Urothelium cell line (cell line): ENCODE measurements around the gene CTNNA3.

ENCODE experiments used
- DNase-seq: peaks from one replicate; pipeline ENCODE4 v3.0.0; 2011; ENCODE audit warnings: low spot score, mixed read lengths
- FAIRE-seq: peaks from 2 replicates; lab custom pipeline; 2011; peaks lifted over from hg19 to GRCh38; lab: Jason Lieb, UNC

The CTNNA3 gene

DNA sequence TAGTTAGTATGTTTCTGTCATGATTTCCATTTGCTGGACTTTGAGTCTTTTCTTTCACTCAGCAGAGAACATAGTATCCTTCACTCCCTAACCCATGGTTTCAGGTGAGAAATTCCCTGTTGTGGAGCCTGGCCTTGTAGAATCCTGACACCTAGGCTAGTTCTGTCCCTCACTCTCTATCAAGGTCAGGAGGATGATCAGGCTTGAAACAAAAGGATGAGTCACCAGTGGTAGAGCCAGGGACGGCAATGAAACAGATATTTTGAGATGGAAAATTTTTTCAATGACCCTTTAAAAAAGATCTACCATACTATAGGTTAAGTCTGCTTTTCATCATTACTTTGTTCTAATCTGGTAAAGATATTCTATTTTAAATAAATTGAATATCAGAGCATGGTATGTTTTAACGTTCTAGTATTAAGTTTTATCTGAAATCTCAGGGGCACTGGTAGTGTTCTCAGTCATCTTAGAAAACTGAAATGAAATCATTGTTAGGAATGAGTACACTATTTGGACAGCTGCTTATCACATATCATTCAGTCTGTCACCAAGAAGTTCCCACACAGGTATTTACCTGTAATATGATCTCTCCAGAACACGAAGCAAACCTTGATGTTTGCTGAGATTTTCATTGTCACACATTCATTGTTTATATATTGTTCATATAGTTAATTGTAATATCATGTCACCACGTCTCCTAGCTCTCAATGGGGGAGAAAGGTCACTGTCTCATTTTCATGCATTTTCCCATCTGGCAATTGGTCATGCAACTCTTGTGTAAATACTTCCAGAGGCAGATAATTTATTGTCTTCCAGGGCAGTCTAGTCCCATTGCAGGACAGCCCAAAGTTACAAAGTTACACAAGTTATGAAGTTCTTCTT is 1070.0 kb downstream of the CTNNA3 start:
- DNase-seq = peak; percentile 33
- no peak for FAIRE-seq

GRCh38 chr10:66622050-66622449 is 1073.9 kb downstream of the CTNNA3 start:
- DNase-seq = no peak
- no peak for FAIRE-seq

DNA sequence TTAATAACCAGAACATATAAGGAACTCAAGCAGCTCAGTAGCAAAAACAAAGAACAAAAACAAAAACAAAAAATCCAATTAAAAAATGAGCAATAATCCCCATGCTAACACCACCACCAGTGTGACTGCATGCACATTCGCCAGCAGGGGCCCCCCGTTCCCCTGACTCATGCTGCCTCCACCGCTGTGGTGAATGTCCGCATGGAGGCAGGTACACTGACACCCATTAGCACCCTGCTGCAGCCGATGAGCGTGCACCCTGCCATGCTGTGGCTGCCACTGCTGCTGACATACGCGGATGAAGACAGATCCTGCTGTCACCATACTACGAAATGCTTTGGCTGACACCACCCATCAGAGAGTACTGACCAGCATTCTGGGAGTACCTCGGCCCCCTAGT is 1091.8 kb downstream of the CTNNA3 start:
- DNase-seq = no peak
- FAIRE-seq = no peak

- DNase-seq = no peak
- no peak for FAIRE-seq
Measured at GRCh38 chr10:66591865-66592264, 1104.1 kb downstream of the CTNNA3 start.

GRCh38 chr10:66587680-66588050 is 1108.3 kb downstream of the CTNNA3 start:
- no peak for DNase-seq
- no peak for FAIRE-seq

GRCh38 chr10:66586897-66587679 is 1108.9 kb downstream of the CTNNA3 start:
- DNase-seq (no peak), FAIRE-seq (no peak)

DNA sequence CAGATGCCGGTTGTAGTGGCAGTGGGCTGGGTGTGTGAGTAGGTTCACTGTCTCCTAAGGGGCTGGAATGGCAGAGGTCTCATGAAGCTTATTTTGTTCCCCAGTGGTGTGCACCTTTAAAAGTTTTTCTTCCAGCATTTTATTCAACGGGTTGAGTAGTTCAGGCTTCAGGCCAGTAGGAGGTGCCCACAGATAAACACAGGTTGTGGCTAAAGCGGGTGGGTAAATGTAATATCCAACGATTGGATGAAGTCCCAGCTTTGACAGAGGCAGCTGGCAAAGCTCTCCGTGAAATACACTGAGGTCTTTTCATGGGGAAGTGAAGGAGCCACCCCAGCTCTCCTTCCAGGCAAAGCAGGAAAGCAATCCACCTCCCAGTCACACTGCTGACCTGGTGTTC is 1109.9 kb downstream of the CTNNA3 start:
- DNase-seq = no peak
- no peak for FAIRE-seq

DNA sequence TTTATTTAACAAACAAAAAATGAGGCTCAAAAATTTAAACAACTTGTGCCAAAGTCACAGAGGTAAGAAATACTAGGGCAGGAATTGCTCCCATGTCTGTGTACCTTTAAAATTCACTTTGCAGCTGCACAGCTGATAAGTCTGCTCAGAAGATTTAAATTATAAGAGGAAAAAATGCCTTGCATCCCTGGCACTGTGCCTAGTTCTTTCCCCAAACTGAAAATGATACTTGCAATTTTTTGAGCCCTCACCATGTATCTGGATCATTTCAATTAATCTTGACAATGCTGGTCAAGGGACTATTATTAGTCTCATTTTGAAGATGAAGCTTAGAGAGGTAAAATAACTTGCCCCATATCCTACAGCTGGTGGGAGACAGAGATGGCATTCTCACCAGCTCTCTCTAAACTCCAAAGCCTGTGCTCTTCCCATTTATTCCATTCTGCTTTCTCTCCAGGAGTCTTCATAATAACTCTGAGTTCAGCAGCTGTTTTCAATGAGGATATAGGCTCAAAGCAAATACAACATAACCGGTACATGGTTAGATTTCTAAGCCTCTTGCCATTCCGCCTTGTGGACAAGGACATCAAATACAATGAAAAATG is 1120.6 kb downstream of the CTNNA3 start:
- DNase-seq = no peak
- no peak for FAIRE-seq

GRCh38 chr10:66572700-66573099 is 1123.3 kb downstream of the CTNNA3 start:
- DNase-seq = no peak
- peak; percentile 13 for FAIRE-seq

GRCh38 chr10:66565999-66566398 is 1130.0 kb downstream of the CTNNA3 start:
- DNase-seq (no peak), FAIRE-seq (no peak)

GRCh38 chr10:66564287-66564686 is 1131.7 kb downstream of the CTNNA3 start:
- DNase-seq (no peak), FAIRE-seq (no peak)

GRCh38 chr10:66555061-66555460 is 1140.9 kb downstream of the CTNNA3 start:
- DNase-seq = no peak
- no peak for FAIRE-seq

GRCh38 chr10:66552331-66552730 is 1143.7 kb downstream of the CTNNA3 start:
- DNase-seq = no peak
- no peak for FAIRE-seq

DNA sequence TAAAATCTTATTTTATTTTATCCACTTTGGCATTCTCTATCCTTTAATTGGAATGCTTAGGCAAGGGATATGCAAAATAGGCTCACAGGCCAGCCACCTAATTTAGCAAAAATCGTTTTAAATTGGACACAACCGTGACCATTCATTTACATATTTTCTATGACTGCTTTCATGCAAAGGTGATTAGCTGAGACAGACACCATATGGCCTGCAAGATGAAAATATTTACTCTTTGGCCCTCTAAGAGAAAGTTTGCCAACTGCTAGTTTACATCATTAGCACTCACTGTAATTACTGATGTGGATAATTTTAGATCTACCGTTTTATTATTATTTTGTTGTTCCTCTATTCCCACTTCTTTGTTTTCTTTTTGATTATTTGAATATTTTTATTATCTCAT is 1145.6 kb downstream of the CTNNA3 start:
- DNase-seq = no peak
- FAIRE-seq = no peak

- DNase-seq (no peak), FAIRE-seq (no peak)
Measured at GRCh38 chr10:66538908-66539307, 1157.1 kb downstream of the CTNNA3 start.

GRCh38 chr10:66538371-66538770 is 1157.6 kb downstream of the CTNNA3 start:
- FAIRE-seq (no peak), DNase-seq (no peak)

- FAIRE-seq = no peak
Measured at GRCh38 chr10:66537186-66537585, 1158.8 kb downstream of the CTNNA3 start.

DNA sequence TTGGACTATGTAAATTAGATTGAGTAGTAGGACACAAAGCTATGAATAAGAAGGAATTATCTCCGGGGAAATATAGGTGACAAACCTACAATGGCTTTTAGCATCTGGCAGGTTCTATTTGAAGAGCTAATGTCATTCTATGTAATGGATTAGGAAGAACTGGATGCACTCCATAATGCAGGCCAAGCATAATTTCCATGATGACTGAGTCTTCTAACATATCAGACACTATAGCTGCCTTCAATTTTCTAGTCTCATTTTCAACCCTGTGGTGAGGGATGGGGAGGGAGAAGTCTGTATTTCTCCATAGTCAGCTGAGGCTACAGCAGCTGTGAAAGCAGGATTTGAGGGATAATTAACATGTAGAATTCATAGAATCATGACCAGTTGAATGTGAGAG is 1160.6 kb downstream of the CTNNA3 start:
- DNase-seq (no peak), FAIRE-seq (no peak)

More at GRCh38 chr10:66537186-66537585, 1158.8 kb downstream of the CTNNA3 start:
- DNase-seq = no peak

- no peak for DNase-seq
- no peak for FAIRE-seq
Measured at GRCh38 chr10:66534866-66535265, 1161.1 kb downstream of the CTNNA3 start.

DNA sequence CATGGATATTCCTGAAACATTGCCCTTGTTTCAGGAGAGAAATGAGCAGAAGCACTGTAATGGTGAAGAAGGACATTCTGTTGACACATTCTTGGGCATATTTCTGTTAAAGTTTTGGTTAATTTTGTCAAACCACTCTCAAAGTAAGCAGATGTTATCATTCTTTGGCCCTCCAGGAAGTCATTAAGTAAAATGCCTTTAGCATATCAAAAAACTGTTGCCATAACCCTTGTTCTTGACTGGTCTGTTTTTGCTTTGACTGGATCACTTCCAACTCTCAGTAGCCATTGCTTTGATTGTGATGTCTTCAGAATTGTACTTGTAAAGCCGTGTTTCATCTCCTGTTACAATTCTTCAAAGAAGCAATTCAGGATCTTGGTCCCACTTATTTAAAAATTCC is 1174.5 kb downstream of the CTNNA3 start:
- DNase-seq (no peak), FAIRE-seq (no peak)

DNA sequence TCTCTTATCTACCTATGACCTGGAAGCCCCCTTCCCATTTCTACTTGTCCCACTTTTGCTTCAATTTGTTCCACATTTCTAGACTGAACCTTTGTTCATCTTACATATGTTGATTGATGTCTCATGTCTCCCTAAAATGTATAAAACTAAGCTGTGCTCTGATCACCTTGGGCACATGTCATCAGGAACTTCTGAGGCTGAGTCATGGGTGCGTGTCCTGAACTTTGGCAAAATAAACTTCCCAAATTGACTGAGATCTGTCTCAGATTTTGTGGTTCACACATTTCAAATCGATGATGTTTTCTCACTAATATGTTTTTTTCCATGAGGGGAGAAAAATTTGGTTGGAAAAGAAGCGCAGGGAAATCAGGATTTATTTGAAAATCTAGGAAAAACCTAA is 1176.4 kb downstream of the CTNNA3 start:
- FAIRE-seq (no peak), DNase-seq (no peak)

- DNase-seq = no peak
- no peak for FAIRE-seq
Measured at GRCh38 chr10:66514666-66515065, 1181.3 kb downstream of the CTNNA3 start.
